Measurements from ENCODE around the gene SCGB1C1.
A peak's percentile ranks its signal among the peaks of the same experiment; 100 is the strongest.

The SCGB1C1 gene

GRCh38 chr11:199004-199581 is 6.2 kb downstream of the SCGB1C1 start:
- Histone ChIP-seq H3K36me3 (ENCODE audit: insufficient read depth, low read length) (peaks cover 19% of the 10 kb centered on the region), H3K4me3 (ENCODE audit: low read length) (no peak overlapping the region)

DNA sequence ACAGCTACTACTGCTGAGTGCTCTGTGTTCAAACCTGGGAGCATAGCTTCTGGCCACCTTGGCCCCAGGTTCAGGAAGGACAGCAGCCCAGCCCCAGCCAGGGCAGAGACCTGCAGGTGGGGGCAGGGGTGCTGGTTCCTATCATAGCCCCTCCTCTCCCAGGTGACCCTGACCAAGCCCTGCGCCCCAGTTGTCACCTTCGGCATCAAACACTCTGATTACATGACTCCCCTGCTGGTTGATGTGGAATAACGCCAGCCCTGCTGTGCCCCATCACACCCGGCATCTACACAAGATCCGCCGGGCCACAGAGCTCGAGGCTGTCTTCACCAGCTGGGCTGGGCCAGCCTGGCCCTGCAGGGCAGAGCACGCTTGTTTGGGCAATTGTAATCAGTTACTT is 6.9 kb downstream of the SCGB1C1 start:
- Histone ChIP-seq H3K27me3 (ENCODE audit: control insufficient read depth, insufficient read depth, low read length) (no peaks in the 10 kb centered on the region), H3K4me2 (ENCODE audit: low read length) (no peak overlapping the region), H3K36me3 (ENCODE audit: insufficient read depth, low read length) (peaks cover 26% of the 10 kb centered on the region), H3K9ac (ENCODE audit: low read depth, low read length) (no peak overlapping the region), H3K9me3 (replicated peaks; ENCODE audit: low read length) (no peaks in the 10 kb centered on the region), H3K4me3 (ENCODE audit: low read length) (no peak overlapping the region), H3K4me1 (ENCODE audit: control insufficient read depth, insufficient read depth, low read length) (no peaks in the 10 kb centered on the region)

More at GRCh38 chr11:199004-199581, 6.2 kb downstream of the SCGB1C1 start:
- no peaks in the 10 kb centered on the region for H3K27me3 ChIP-seq (ENCODE audit: control insufficient read depth, insufficient read depth, low read length)
- no peaks in the 10 kb centered on the region for H3K4me1 ChIP-seq (ENCODE audit: control insufficient read depth, insufficient read depth, low read length)
- H3K4me2 ChIP-seq (ENCODE audit: low read length), result no peak overlapping the region
- no peak overlapping the region for H3K9ac ChIP-seq (ENCODE audit: low read depth, low read length)
- H3K9me3 ChIP-seq (replicated peaks; ENCODE audit: low read length), result no peaks in the 10 kb centered on the region

- Histone ChIP-seq H3K4me1 (ENCODE audit: control insufficient read depth, insufficient read depth, low read length) (peaks cover 3% of the 10 kb centered on the region), H3K9me3 (replicated peaks; ENCODE audit: low read length) (no peaks in the 10 kb centered on the region), H3K36me3 (ENCODE audit: insufficient read depth, low read length) (peaks cover 32% of the 10 kb centered on the region)
Observed at GRCh38 chr11:200224-201003, 7.5 kb downstream of the SCGB1C1 start.

GRCh38 chr11:201966-202365 is 9.1 kb downstream of the SCGB1C1 start:
- H3K27me3 ChIP-seq (ENCODE audit: control insufficient read depth, insufficient read depth, low read length), result no peaks in the 10 kb centered on the region

More at GRCh38 chr11:200224-201003, 7.5 kb downstream of the SCGB1C1 start:
- no peak overlapping the region for H3K9ac ChIP-seq (ENCODE audit: low read depth, low read length)
- H3K4me2 ChIP-seq (ENCODE audit: low read length), result no peak overlapping the region
- H3K4me3 ChIP-seq (ENCODE audit: low read length), result no peak overlapping the region
- H3K27me3 ChIP-seq (ENCODE audit: control insufficient read depth, insufficient read depth, low read length), result no peaks in the 10 kb centered on the region

DNA sequence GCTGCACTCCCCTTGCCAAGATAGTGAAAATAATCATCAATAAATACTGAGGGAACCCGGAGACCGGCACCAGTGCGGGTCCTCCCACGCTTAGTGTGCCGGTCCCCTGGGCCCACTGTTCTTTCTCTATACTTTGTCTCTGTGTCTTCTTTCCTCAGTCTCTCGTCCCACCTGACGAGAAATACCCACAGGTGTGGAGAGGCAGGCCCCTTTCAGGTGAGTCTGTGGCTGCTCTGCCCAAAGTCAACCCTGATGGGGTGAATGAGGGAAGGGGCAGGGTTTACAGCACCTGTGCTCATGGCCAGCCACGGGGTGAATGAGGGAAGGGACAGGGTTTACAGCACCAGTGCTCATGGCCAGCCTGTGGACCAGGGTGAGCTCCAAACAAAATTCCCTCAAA is 9.6 kb downstream of the SCGB1C1 start:
- Histone ChIP-seq H3K4me1 (ENCODE audit: control insufficient read depth, insufficient read depth, low read length) (peaks cover 14% of the 10 kb centered on the region), H3K36me3 (ENCODE audit: insufficient read depth, low read length) (peaks cover 36% of the 10 kb centered on the region), H3K4me2 (ENCODE audit: low read length) (no peak overlapping the region), H3K27me3 (ENCODE audit: control insufficient read depth, insufficient read depth, low read length) (no peaks in the 10 kb centered on the region), H3K9ac (ENCODE audit: low read depth, low read length) (no peak overlapping the region), H3K9me3 (replicated peaks; ENCODE audit: low read length) (no peaks in the 10 kb centered on the region), H3K4me3 (ENCODE audit: low read length) (no peak overlapping the region)

More at GRCh38 chr11:201966-202365, 9.1 kb downstream of the SCGB1C1 start:
- Histone ChIP-seq H3K4me2 (ENCODE audit: low read length) (no peak overlapping the region), H3K36me3 (ENCODE audit: insufficient read depth, low read length) (peaks cover 36% of the 10 kb centered on the region), H3K9ac (ENCODE audit: low read depth, low read length) (no peak overlapping the region), H3K4me1 (ENCODE audit: control insufficient read depth, insufficient read depth, low read length) (peaks cover 14% of the 10 kb centered on the region), H3K4me3 (ENCODE audit: low read length) (no peak overlapping the region), H3K9me3 (replicated peaks; ENCODE audit: low read length) (no peaks in the 10 kb centered on the region)

DNA sequence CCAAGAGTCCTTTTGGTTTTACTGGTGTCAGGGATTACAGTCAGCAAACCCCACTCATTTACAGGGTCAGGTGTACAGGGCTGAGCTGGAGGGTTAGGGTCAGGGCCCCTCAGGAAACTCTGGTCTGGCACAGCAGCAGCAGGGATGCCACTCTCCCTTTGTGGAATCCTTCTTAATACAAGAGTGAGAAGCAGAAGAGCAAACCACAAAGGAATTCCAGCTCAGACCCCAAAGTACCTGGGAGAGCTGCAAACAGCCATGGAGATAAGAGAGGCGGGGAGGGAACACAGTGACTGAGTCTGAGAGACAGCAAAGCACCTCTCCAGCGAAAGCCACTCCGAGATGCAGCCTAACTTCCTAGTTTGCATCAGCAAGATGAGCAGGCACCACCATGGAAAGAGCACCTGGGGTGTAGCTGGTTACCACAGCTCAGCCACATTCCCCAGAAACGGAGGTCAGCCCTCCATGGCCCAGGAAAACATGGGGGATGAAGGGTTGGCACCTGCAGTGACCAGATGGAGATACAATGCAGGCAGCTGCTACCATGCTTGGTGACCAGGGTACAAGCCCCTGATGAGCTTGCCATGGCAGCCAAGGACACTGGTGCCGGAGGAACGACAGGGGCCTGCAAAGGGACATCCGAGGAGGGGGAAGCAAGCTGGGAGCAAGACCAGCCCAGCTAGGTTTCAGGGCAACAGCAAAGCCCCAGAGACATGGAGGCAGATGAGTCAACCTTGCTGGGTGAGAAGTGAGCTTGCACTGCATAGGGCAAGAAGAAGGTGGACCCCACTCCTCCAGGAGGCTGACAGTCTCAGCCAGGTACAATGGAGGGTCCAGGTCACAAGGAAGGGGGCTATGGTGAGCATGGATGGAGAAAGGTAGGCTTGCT is 10.4 kb downstream of the SCGB1C1 start:
- Histone ChIP-seq H3K9ac (ENCODE audit: low read depth, low read length) (no peak overlapping the region), H3K36me3 (ENCODE audit: insufficient read depth, low read length) (peaks cover 36% of the 10 kb centered on the region), H3K9me3 (replicated peaks; ENCODE audit: low read length) (no peaks in the 10 kb centered on the region), H3K4me2 (ENCODE audit: low read length) (no peak overlapping the region), H3K27me3 (ENCODE audit: control insufficient read depth, insufficient read depth, low read length) (no peaks in the 10 kb centered on the region), H3K4me3 (ENCODE audit: low read length) (no peak overlapping the region), H3K4me1 (ENCODE audit: control insufficient read depth, insufficient read depth, low read length) (peaks cover 14% of the 10 kb centered on the region)

DNA sequence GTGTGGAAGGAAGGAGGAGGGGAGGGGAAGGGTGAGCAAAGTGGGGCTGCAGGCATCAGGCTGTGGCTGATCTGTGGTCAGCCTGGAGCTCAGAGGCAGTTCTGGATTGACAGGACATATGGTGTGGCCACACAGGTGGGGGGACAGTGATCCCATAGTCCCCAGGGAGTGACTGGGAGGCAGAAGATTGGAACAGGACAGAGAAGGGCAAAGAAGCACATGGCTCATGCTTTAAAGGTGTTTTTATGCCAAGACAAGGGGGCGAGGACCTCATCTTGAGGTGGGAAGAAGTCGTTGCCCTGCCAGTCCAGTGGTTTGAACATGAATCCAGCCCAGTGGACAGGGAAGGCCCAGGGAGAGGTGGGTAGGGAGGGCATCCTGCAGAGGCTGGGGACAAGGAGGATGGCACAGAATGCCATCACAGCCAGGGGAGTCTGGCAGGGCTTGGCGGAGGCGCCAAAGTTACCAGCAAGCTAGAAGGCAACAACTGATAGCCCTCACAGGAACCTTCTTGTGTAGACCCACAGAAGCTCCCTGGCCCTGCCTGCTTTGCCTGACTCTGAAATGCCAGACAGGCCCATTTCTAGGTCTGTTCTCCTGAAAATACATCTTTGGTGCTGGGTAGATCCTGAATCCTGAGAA is 11.2 kb downstream of the SCGB1C1 start:
- Histone ChIP-seq H3K9ac (ENCODE audit: low read depth, low read length) (no peak overlapping the region), H3K27me3 (ENCODE audit: control insufficient read depth, insufficient read depth, low read length) (no peaks in the 10 kb centered on the region), H3K36me3 (ENCODE audit: insufficient read depth, low read length) (peaks cover 36% of the 10 kb centered on the region), H3K4me3 (ENCODE audit: low read length) (no peak overlapping the region), H3K4me1 (ENCODE audit: control insufficient read depth, insufficient read depth, low read length) (peaks cover 14% of the 10 kb centered on the region), H3K9me3 (replicated peaks; ENCODE audit: low read length) (no peaks in the 10 kb centered on the region), H3K4me2 (ENCODE audit: low read length) (peak overlapping the region; percentile 21)

- H3K4me1 ChIP-seq (ENCODE audit: control insufficient read depth, insufficient read depth, low read length), result peaks cover 19% of the 10 kb centered on the region
- no peak overlapping the region for H3K4me2 ChIP-seq (ENCODE audit: low read length)
- H3K27me3 ChIP-seq (ENCODE audit: control insufficient read depth, insufficient read depth, low read length), result no peaks in the 10 kb centered on the region
- H3K9me3 ChIP-seq (replicated peaks; ENCODE audit: low read length), result no peaks in the 10 kb centered on the region
- H3K36me3 ChIP-seq (ENCODE audit: insufficient read depth, low read length), result peaks cover 39% of the 10 kb centered on the region
- H3K4me3 ChIP-seq (ENCODE audit: low read length), result no peak overlapping the region
- H3K9ac ChIP-seq (ENCODE audit: low read depth, low read length), result no peak overlapping the region
Observed at GRCh38 chr11:204587-205109, 11.8 kb downstream of the SCGB1C1 start.

- H3K36me3 ChIP-seq (ENCODE audit: insufficient read depth, low read length), result peaks cover 47% of the 10 kb centered on the region
- peak overlapping the region; percentile 96 for H3K4me3 ChIP-seq (ENCODE audit: low read length)
- peak overlapping the region; percentile 91 for H3K4me2 ChIP-seq (ENCODE audit: low read length)
- no peaks in the 10 kb centered on the region for H3K27me3 ChIP-seq (ENCODE audit: control insufficient read depth, insufficient read depth, low read length)
- H3K9ac ChIP-seq (ENCODE audit: low read depth, low read length), result peak overlapping the region; percentile 99
- H3K4me1 ChIP-seq (ENCODE audit: control insufficient read depth, insufficient read depth, low read length), result peaks cover 26% of the 10 kb centered on the region
- no peaks in the 10 kb centered on the region for H3K9me3 ChIP-seq (replicated peaks; ENCODE audit: low read length)
Observed at GRCh38 chr11:205221-206001, 12.5 kb downstream of the SCGB1C1 start.

- H3K36me3 ChIP-seq (ENCODE audit: insufficient read depth, low read length), result peaks cover 50% of the 10 kb centered on the region
- peak overlapping the region; percentile 96 for H3K4me3 ChIP-seq (ENCODE audit: low read length)
- no peaks in the 10 kb centered on the region for H3K27me3 ChIP-seq (ENCODE audit: control insufficient read depth, insufficient read depth, low read length)
- H3K9ac ChIP-seq (ENCODE audit: low read depth, low read length), result peak overlapping the region; percentile 99
- peak overlapping the region; percentile 91 for H3K4me2 ChIP-seq (ENCODE audit: low read length)
- H3K4me1 ChIP-seq (ENCODE audit: control insufficient read depth, insufficient read depth, low read length), result peaks cover 32% of the 10 kb centered on the region
- no peaks in the 10 kb centered on the region for H3K9me3 ChIP-seq (replicated peaks; ENCODE audit: low read length)
Observed at GRCh38 chr11:206002-206384, 13.1 kb downstream of the SCGB1C1 start.

Data from skeletal muscle satellite cell (primary cell).